Measurements from ENCODE around the gene STK38. TPM values are rescaled to one million over a fixed set of nuclear protein-coding genes. Genes with fewer than 3 reads are reported as not detected.
"Not testable (repeated sequence)": the region's sequence is repeated elsewhere in the genome, so short reads cannot be mapped to it uniquely, and the experiment has no call there.

Gene STK38
- total RNA-seq, 1 experiment from 2014 or later = 44.7 TPM

DNA sequence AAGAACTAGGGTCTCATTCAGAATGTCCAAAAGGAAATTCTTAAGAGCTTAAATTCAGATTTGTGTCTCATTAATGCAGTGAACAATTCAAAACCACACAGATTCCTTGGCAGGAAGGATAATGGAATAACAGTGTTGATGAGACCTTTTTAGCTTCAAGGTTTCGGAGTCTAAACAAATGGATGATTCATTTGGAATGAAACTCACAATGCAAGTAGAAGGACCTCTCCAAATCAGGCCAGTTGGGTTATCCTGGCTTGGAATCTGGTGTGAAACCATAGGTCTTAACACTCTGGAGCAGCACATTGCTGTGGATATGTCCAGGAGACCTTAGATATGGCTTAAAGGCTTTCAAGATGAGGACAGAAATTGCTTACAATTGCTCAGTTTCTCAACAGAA lies 59.6 kb downstream of the STK38 start:
- ChIA-PET CTCF (no interaction called here), POLR2A (no interaction called here)
- Histone ChIP-seq H3K4me1 (ENCODE audit: control insufficient read depth, insufficient read depth, low read length) (no peaks in the 10 kb centered on the region), H3K36me3 (ENCODE audit: control insufficient read depth, insufficient read depth, low read length) (no peaks in the 10 kb centered on the region), H3K27me3 (ENCODE audit: control insufficient read depth, insufficient read depth, low read length) (no peaks in the 10 kb centered on the region), H3K9me3 (ENCODE audit: control insufficient read depth, insufficient read depth, low read depth, low read length) (no peaks in the 10 kb centered on the region), H3K4me3 (ENCODE audit: low read depth in 2 of 2, low read length in 2 of 2) (no peak overlapping the region), H3K27ac (ENCODE audit: low read length) (no peak overlapping the region)
- intact Hi-C loops (cut with micrococcal nuclease; ENCODE audit: unreplicated experiment) = no loop called here
- no peak for ATAC-seq
- no TSS peak for BruUV-seq (replicated peaks)
- in situ Hi-C loops (cut with HindIII; ENCODE audit: low pct_unique_long_range_greater_than_20kb, low sequenced_read_pairs) = no loop called here
- no peak for DNase-seq (ENCODE audit: low read depth, low spot score)
- TF ChIP-seq SIN3A (IDR thresholded peaks at IDR 0.05; ENCODE audit: borderline replicate concordance, insufficient read depth, low read depth, low read length) = no peak
- no peak for TF ChIP-seq POLR2AphosphoS5 (IDR thresholded peaks at IDR 0.05; ENCODE audit: low read depth, low read length)
- TF ChIP-seq TCF7L2 (IDR thresholded peaks at IDR 0.05; ENCODE audit: low read depth, low read length) = no peak
- TF ChIP-seq, protein P1, sequence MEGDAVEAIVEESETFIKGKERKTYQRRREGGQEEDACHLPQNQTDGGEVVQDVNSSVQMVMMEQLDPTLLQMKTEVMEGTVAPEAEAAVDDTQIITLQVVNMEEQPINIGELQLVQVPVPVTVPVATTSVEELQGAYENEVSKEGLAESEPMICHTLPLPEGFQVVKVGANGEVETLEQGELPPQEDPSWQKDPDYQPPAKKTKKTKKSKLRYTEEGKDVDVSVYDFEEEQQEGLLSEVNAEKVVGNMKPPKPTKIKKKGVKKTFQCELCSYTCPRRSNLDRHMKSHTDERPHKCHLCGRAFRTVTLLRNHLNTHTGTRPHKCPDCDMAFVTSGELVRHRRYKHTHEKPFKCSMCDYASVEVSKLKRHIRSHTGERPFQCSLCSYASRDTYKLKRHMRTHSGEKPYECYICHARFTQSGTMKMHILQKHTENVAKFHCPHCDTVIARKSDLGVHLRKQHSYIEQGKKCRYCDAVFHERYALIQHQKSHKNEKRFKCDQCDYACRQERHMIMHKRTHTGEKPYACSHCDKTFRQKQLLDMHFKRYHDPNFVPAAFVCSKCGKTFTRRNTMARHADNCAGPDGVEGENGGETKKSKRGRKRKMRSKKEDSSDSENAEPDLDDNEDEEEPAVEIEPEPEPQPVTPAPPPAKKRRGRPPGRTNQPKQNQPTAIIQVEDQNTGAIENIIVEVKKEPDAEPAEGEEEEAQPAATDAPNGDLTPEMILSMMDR (IDR thresholded peaks at IDR 0.05) = no peak
- TF ChIP-seq, protein P2, sequence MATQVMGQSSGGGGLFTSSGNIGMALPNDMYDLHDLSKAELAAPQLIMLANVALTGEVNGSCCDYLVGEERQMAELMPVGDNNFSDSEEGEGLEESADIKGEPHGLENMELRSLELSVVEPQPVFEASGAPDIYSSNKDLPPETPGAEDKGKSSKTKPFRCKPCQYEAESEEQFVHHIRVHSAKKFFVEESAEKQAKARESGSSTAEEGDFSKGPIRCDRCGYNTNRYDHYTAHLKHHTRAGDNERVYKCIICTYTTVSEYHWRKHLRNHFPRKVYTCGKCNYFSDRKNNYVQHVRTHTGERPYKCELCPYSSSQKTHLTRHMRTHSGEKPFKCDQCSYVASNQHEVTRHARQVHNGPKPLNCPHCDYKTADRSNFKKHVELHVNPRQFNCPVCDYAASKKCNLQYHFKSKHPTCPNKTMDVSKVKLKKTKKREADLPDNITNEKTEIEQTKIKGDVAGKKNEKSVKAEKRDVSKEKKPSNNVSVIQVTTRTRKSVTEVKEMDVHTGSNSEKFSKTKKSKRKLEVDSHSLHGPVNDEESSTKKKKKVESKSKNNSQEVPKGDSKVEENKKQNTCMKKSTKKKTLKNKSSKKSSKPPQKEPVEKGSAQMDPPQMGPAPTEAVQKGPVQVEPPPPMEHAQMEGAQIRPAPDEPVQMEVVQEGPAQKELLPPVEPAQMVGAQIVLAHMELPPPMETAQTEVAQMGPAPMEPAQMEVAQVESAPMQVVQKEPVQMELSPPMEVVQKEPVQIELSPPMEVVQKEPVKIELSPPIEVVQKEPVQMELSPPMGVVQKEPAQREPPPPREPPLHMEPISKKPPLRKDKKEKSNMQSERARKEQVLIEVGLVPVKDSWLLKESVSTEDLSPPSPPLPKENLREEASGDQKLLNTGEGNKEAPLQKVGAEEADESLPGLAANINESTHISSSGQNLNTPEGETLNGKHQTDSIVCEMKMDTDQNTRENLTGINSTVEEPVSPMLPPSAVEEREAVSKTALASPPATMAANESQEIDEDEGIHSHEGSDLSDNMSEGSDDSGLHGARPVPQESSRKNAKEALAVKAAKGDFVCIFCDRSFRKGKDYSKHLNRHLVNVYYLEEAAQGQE (IDR thresholded peaks at IDR 0.05; ENCODE audit: insufficient read depth in 1 of 2, low read depth in 2 of 2, low read length in 1 of 2) = no peak

DNA sequence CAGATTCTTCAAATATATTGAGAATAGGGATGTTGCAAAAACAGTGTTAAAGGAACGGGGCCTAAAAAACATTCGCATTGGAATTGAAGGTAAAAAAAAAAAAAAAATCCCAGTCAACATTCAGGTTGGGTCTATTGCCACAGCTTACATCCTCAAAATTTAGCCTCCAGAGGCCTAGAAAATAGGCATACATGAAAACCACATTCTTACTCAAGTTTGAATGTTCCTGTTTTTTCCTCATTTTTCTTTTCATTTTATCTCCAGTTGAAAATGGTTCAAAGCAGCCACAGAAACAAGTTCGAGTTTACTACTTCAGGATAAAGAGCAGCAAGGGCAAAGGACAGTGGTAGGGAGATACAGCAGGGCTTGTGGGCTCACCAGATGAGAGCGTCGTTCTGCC lies 62.5 kb downstream of the STK38 start:
- TF ChIP-seq, protein P2 (IDR thresholded peaks at IDR 0.05; ENCODE audit: insufficient read depth in 1 of 2, low read depth in 2 of 2, low read length in 1 of 2) = no peak
- no peak for TF ChIP-seq POLR2AphosphoS5 (IDR thresholded peaks at IDR 0.05; ENCODE audit: low read depth, low read length)
- no peak for TF ChIP-seq SIN3A (IDR thresholded peaks at IDR 0.05; ENCODE audit: borderline replicate concordance, insufficient read depth, low read depth, low read length)
- no peak for TF ChIP-seq TCF7L2 (IDR thresholded peaks at IDR 0.05; ENCODE audit: low read depth, low read length)
- TF ChIP-seq, protein P1 (IDR thresholded peaks at IDR 0.05) = no peak
- Histone ChIP-seq H3K4me1 (ENCODE audit: control insufficient read depth, insufficient read depth, low read length) (no peaks in the 10 kb centered on the region), H3K36me3 (ENCODE audit: control insufficient read depth, insufficient read depth, low read length) (peaks cover 5% of the 10 kb centered on the region; the same call in 1 of the 2 replicates), H3K27me3 (ENCODE audit: control insufficient read depth, insufficient read depth, low read length) (no peaks in the 10 kb centered on the region), H3K27ac (ENCODE audit: low read length) (no peak overlapping the region), H3K4me3 (ENCODE audit: low read depth in 2 of 2, low read length in 2 of 2) (no peak overlapping the region), H3K9me3 (ENCODE audit: control insufficient read depth, insufficient read depth, low read depth, low read length) (no peaks in the 10 kb centered on the region)
- BruUV-seq (replicated peaks) = no TSS peak
- intact Hi-C loops (cut with micrococcal nuclease; ENCODE audit: unreplicated experiment) (no loop called here), in situ Hi-C loops (cut with HindIII; ENCODE audit: low pct_unique_long_range_greater_than_20kb, low sequenced_read_pairs) (no loop called here)
- CTCF ChIA-PET = no interaction called here
- POLR2A ChIA-PET = interaction anchor here (0.6 kb wide), 1 partner anchor 16 kb away, joined by 5 read pairs; no protein-coding TSS in a partner anchor
- no peak for ATAC-seq
- DNase-seq (ENCODE audit: low read depth, low spot score) = no peak

DNA sequence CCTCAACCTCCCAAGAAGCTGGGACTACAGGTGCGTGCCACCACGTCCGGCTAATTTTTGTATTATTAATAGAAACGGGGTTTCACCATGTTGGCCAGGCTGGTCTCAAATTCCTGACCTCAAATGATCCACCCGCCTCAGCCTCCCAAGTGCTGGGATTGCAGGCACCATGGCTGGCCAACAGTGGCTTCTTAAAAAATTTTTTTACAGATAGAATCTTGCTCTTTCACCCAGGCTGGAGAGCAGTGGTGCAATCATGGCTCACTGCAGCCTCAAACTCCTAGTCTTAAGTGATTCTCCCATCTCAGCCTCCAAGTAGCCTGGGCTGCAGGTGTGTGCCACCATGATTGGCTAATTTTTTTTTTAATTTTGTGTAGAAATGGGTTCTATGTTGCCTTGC lies 64.0 kb downstream of the STK38 start:
- H3K4me3 ChIP-seq (ENCODE audit: low read depth in 2 of 2, low read length in 2 of 2); H3K36me3 ChIP-seq (ENCODE audit: control insufficient read depth, insufficient read depth, low read length); H3K27ac ChIP-seq (ENCODE audit: low read length); H3K9me3 ChIP-seq (ENCODE audit: control insufficient read depth, insufficient read depth, low read depth, low read length); POLR2A ChIA-PET; in situ Hi-C loops (cut with HindIII; ENCODE audit: low pct_unique_long_range_greater_than_20kb, low sequenced_read_pairs); H3K4me1 ChIP-seq (ENCODE audit: control insufficient read depth, insufficient read depth, low read length); ATAC-seq; CTCF ChIA-PET; BruUV-seq (replicated peaks); H3K27me3 ChIP-seq (ENCODE audit: control insufficient read depth, insufficient read depth, low read length); DNase-seq (ENCODE audit: low read depth, low spot score); intact Hi-C loops (cut with micrococcal nuclease; ENCODE audit: unreplicated experiment): not testable (repeated sequence)
